HepG2 (cell line): ENCODE measurements around the gene BTF3L4. TPM values are rescaled to one million over a fixed set of nuclear protein-coding genes. Genes with fewer than 3 reads are reported as not detected.
A peak's percentile ranks its signal among the peaks of the same experiment; 100 is the strongest.

Experiments used
- AGO2 ChIP-seq: fragments of 200-400 bp; formaldehyde crosslinking; optimal IDR thresholded peaks from 2 replicates; pipeline ENCODE3; 2017; ENCODE audit warnings: mild to moderate bottlenecking, low read depth, low read length, moderate library complexity
- AHR ChIP-seq: IDR thresholded peaks from 2 replicates; pipeline ENCODE4 v1.6.1; 2018; ENCODE audit warnings: missing genetic modification reagents, missing compliant biosample characterization
- ATAD3A ChIP-seq: sonication (generic); formaldehyde crosslinking; IDR thresholded peaks from 2 replicates; pipeline ENCODE4 v1.4.0; 2020; ENCODE audit warnings: missing genetic modification reagents
- CBX1 ChIP-seq: IDR thresholded peaks from one replicate; pipeline ENCODE4 v1.6.1; 2016; ENCODE audit warnings: antibody characterized with exemption, low read depth
- CC2D1A ChIP-seq: sonication (generic); formaldehyde crosslinking; IDR thresholded peaks from 2 replicates; pipeline ENCODE4 v1.8.1; 2023; ENCODE audit warnings: mild to moderate bottlenecking, missing genetic modification reagents
- ELF3 ChIP-seq: IDR thresholded peaks from 2 replicates; pipeline ENCODE4 v1.6.1; 2016; ENCODE audit warnings: missing genetic modification reagents, missing compliant biosample characterization
- FOXP1 ChIP-seq, 2 experiments: fragments of 450-650 bp in 1 of 2; IDR thresholded peaks; 2 replicates each; pipeline ENCODE4 v1.6.1; 2017 to 2018; ENCODE audit warnings: antibody characterized with exemption in 1 of 2
- GATA4 ChIP-seq: sonication (generic); IDR thresholded peaks from 2 replicates; pipeline ENCODE4 v1.6.1; 2016; ENCODE audit warnings: antibody characterized with exemption, low read depth, borderline replicate concordance
- GATAD1 ChIP-seq: IDR thresholded peaks from 2 replicates; pipeline ENCODE4 v1.6.1; 2016; ENCODE audit warnings: missing genetic modification reagents, missing compliant biosample characterization
- HOXA9 ChIP-seq: sonication (generic); formaldehyde crosslinking; IDR thresholded peaks from 2 replicates; pipeline ENCODE4 v1.8.1; 2022; ENCODE audit warnings: missing genetic modification reagents, mild to moderate bottlenecking, moderate library complexity, borderline replicate concordance
- NFKBIZ ChIP-seq: IDR thresholded peaks from 2 replicates; pipeline ENCODE4 v1.6.1; 2018; ENCODE audit warnings: missing genetic modification reagents, missing compliant biosample characterization
- SAP130 ChIP-seq: IDR thresholded peaks from 2 replicates; pipeline ENCODE4 v1.6.1; 2016; ENCODE audit warnings: low read depth
- SRSF1 ChIP-seq: fragments of 200-400 bp; formaldehyde crosslinking; optimal IDR thresholded peaks from 2 replicates; pipeline ENCODE3; 2017; ENCODE audit warnings: mild to moderate bottlenecking, low read depth, low read length, moderate library complexity
- ZBTB7A ChIP-seq: sonication (generic); formaldehyde crosslinking; IDR thresholded peaks from 2 replicates; pipeline ENCODE4 v1.8.0; 2022; ENCODE audit warnings: mild to moderate bottlenecking, missing genetic modification reagents
- ZC3H4 ChIP-seq: sonication (generic); formaldehyde crosslinking; IDR thresholded peaks from 2 replicates; pipeline ENCODE4 v1.4.0; 2020; ENCODE audit warnings: missing genetic modification reagents, borderline replicate concordance
- ZFYVE20 ChIP-seq: sonication (generic); formaldehyde crosslinking; IDR thresholded peaks from 2 replicates; pipeline ENCODE4 v1.8.0; 2023; ENCODE audit warnings: low read depth, mild to moderate bottlenecking, moderate library complexity, missing genetic modification reagents, borderline replicate concordance
- ZNF225 ChIP-seq: sonication (generic); formaldehyde crosslinking; IDR thresholded peaks from 2 replicates; pipeline ENCODE4 v1.4.0; 2020; ENCODE audit warnings: mild to moderate bottlenecking, missing genetic modification reagents
- ZNF264 ChIP-seq: sonication (generic); formaldehyde crosslinking; IDR thresholded peaks from 2 replicates; pipeline ENCODE4 v1.4.0; 2020; ENCODE audit warnings: missing genetic modification reagents
- ZNF3 ChIP-seq: IDR thresholded peaks from 2 replicates; pipeline ENCODE4 v1.7.0; 2017; ENCODE audit warnings: inconsistent platforms
- ZNF33A ChIP-seq: sonication (generic); formaldehyde crosslinking; IDR thresholded peaks from 2 replicates; pipeline ENCODE4 v1.5.1; 2020; ENCODE audit warnings: missing genetic modification reagents, mild to moderate bottlenecking, moderate library complexity, borderline replicate concordance
- ZNF383 ChIP-seq: sonication (generic); formaldehyde crosslinking; IDR thresholded peaks from 2 replicates; pipeline ENCODE4 v1.4.0; 2020; ENCODE audit warnings: missing genetic modification reagents, mild to moderate bottlenecking, borderline replicate concordance
- ZNF431 ChIP-seq: sonication (generic); formaldehyde crosslinking; IDR thresholded peaks from 2 replicates; pipeline ENCODE4 v1.9.0; 2022; ENCODE audit warnings: missing genetic modification reagents, low read depth, mild to moderate bottlenecking, borderline replicate concordance
- ZNF878 ChIP-seq: sonication (generic); formaldehyde crosslinking; IDR thresholded peaks from 2 replicates; pipeline ENCODE4 v1.8.1; 2023; ENCODE audit warnings: mild to moderate bottlenecking, missing genetic modification reagents, moderate library complexity
- ZSCAN22 ChIP-seq: sonication (generic); formaldehyde crosslinking; IDR thresholded peaks from 2 replicates; pipeline ENCODE4 v1.4.0; 2020; ENCODE audit warnings: mild to moderate bottlenecking, missing genetic modification reagents
- polyA plus RNA-seq, 8 experiments: library from polyadenylated mRNA; depleted of rRNA in 3 of 8; stranded (reverse) in 7 of 8; unstranded in 1 of 8; fragments of >200 nt; fragmentation: Illumina TruSeq in 4 of 8; extraction: Trizol in 4 of 8; gene quantifications; 2 replicates each; pipeline versions ENCODE4 v1.2.1 to v1.2.3, GENCODE V29; 2011 to 2016; ENCODE audit warnings: low read depth in 4 of 8, missing spikeins in 1 of 8, mixed read lengths in 1 of 8; ENCODE audit not compliant: insufficient read depth in 1 of 8
- total RNA-seq, 5 experiments: library from RNA; depleted of rRNA; stranded (reverse); fragments of >200 nt; fragmentation: Illumina TruSeq; extraction: Trizol; gene quantifications; 2 replicates each; pipeline ENCODE4 v1.2.3, GENCODE V29; 2016; ENCODE audit warnings: low read depth in 1 of 5
- TF ChIP-seq, protein P1 (sequence below): sonication (generic); formaldehyde crosslinking; IDR thresholded peaks from 2 replicates; pipeline ENCODE4 v1.5.0; 2020; ENCODE audit warnings: mild to moderate bottlenecking, missing genetic modification reagents
- TF ChIP-seq, protein P2 (sequence below): sonication (generic); formaldehyde crosslinking; IDR thresholded peaks from 2 replicates; pipeline ENCODE4 v1.4.0; 2020; ENCODE audit warnings: low read depth, mild to moderate bottlenecking, missing genetic modification reagents
- TF ChIP-seq, protein P3 (sequence below): sonication (generic); formaldehyde crosslinking; IDR thresholded peaks from 2 replicates; pipeline ENCODE4 v1.5.0; 2020; ENCODE audit warnings: mild to moderate bottlenecking, missing genetic modification reagents
- TF ChIP-seq, protein P4 (sequence below): sonication (generic); formaldehyde crosslinking; IDR thresholded peaks from 2 replicates; pipeline ENCODE4 v1.4.0; 2020; ENCODE audit warnings: missing genetic modification reagents, mild to moderate bottlenecking, borderline replicate concordance

The BTF3L4 gene
- total and polyA plus RNA-seq, 2 of the 13 experiments (the other 11 are each of a cell fraction or from before 2014, with no cell fraction given) = 59.0 to 74.3 TPM

DNA sequence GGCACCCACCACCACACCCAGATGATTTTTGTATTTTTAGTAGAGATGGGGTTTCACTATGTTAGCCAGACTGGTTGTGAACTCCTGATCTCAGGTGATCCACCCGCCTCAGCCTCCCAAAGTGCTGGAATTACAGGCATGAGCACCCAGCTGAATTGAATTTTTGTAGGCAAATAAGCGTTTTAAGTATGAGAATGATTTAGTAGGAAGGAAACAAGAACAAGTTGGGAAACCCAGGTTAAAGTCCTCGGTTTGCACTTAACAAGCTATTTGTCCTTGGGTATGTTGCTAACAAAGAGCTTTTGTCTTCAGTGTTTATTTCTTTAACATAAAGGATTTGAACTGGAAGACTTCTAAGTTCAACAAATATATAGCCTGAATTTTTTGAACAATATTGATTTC lies 23.9 kb downstream of the BTF3L4 start (continued):
- TF ChIP-seq CBX1 = no peak
- no peak for TF ChIP-seq ZNF431 (CRISPR knock-in tag)
- TF ChIP-seq AGO2 = no peak
- no peak for TF ChIP-seq ZNF383 (CRISPR knock-in tag)
- no peak for TF ChIP-seq CC2D1A (CRISPR knock-in tag)
- no peak for TF ChIP-seq ZSCAN22 (CRISPR knock-in tag)
- no peak for TF ChIP-seq HOXA9 (CRISPR knock-in tag)
- TF ChIP-seq, protein P1, sequence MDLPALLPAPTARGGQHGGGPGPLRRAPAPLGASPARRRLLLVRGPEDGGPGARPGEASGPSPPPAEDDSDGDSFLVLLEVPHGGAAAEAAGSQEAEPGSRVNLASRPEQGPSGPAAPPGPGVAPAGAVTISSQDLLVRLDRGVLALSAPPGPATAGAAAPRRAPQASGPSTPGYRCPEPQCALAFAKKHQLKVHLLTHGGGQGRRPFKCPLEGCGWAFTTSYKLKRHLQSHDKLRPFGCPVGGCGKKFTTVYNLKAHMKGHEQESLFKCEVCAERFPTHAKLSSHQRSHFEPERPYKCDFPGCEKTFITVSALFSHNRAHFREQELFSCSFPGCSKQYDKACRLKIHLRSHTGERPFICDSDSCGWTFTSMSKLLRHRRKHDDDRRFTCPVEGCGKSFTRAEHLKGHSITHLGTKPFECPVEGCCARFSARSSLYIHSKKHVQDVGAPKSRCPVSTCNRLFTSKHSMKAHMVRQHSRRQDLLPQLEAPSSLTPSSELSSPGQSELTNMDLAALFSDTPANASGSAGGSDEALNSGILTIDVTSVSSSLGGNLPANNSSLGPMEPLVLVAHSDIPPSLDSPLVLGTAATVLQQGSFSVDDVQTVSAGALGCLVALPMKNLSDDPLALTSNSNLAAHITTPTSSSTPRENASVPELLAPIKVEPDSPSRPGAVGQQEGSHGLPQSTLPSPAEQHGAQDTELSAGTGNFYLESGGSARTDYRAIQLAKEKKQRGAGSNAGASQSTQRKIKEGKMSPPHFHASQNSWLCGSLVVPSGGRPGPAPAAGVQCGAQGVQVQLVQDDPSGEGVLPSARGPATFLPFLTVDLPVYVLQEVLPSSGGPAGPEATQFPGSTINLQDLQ (CRISPR knock-in tag) = no peak
- TF ChIP-seq FOXP1 (IDR thresholded peaks at IDR 0.05) = no peak
- TF ChIP-seq FOXP1 (CRISPR knock-in tag; IDR thresholded peaks at IDR 0.05) = peak; percentile 80; the same call in 1 of the 2 replicates
- no peak for TF ChIP-seq GATA4
- TF ChIP-seq, protein P2, sequence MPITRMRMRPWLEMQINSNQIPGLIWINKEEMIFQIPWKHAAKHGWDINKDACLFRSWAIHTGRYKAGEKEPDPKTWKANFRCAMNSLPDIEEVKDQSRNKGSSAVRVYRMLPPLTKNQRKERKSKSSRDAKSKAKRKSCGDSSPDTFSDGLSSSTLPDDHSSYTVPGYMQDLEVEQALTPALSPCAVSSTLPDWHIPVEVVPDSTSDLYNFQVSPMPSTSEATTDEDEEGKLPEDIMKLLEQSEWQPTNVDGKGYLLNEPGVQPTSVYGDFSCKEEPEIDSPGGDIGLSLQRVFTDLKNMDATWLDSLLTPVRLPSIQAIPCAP (CRISPR knock-in tag) = no peak
- 0 out of 2 replicates have a peak, but pooled peaks have one; percentile 37 for TF ChIP-seq ZNF264
- TF ChIP-seq, protein P3, sequence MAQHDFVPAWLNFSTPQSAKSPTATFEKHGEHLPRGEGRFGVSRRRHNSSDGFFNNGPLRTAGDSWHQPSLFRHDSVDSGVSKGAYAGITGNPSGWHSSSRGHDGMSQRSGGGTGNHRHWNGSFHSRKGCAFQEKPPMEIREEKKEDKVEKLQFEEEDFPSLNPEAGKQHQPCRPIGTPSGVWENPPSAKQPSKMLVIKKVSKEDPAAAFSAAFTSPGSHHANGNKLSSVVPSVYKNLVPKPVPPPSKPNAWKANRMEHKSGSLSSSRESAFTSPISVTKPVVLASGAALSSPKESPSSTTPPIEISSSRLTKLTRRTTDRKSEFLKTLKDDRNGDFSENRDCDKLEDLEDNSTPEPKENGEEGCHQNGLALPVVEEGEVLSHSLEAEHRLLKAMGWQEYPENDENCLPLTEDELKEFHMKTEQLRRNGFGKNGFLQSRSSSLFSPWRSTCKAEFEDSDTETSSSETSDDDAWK (CRISPR knock-in tag) = no peak
- TF ChIP-seq ZBTB7A = no peak
- no peak for TF ChIP-seq ZNF225 (CRISPR knock-in tag)
- TF ChIP-seq GATAD1 (CRISPR knock-in tag) = 0 out of 2 replicates have a peak, but pooled peaks have one; percentile 34
- TF ChIP-seq ATAD3A (CRISPR knock-in tag) = no peak
- no peak for TF ChIP-seq SRSF1
- peak; percentile 62 for TF ChIP-seq SAP130 (CRISPR knock-in tag)
- peak; percentile 60 for TF ChIP-seq ELF3 (CRISPR knock-in tag)
- TF ChIP-seq AHR (CRISPR knock-in tag) = no peak
- no peak for TF ChIP-seq ZFYVE20 (CRISPR knock-in tag)
- no peak for TF ChIP-seq ZC3H4 (CRISPR knock-in tag)
- TF ChIP-seq ZNF878 = no peak
- TF ChIP-seq, protein P4, sequence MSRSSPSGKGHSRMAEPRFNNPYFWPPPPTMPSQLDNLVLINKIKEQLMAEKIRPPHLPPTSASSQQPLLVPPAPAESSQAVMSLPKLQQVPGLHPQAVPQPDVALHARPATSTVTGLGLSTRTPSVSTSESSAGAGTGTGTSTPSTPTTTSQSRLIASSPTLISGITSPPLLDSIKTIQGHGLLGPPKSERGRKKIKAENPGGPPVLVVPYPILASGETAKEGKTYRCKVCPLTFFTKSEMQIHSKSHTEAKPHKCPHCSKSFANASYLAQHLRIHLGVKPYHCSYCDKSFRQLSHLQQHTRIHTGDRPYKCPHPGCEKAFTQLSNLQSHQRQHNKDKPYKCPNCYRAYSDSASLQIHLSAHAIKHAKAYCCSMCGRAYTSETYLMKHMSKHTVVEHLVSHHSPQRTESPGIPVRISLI (CRISPR knock-in tag) = no peak
- no peak for TF ChIP-seq ZNF33A (CRISPR knock-in tag)
- TF ChIP-seq NFKBIZ (CRISPR knock-in tag) = no peak
- TF ChIP-seq ZNF3 (CRISPR knock-in tag) = no peak
